Thoracic aorta (tissue), 2 donors: ENCODE results near the gene UVSSA. TPM values are rescaled to one million over a fixed set of nuclear protein-coding genes. Genes with fewer than 3 reads are reported as not detected.

Experiments used
- ATAC-seq: fragments of 150-250 bp; one replicate; pipeline ENCODE4 v1.8.0; 2017; ENCODE audit warnings: low read depth; ENCODE audit not compliant: insufficient number of reproducible peaks, low FRiP score
- DNase-seq: peaks from one replicate; pipeline ENCODE4 v3.0.0-alpha.2; 2020; ENCODE audit warnings: low spot score
- H3K27ac ChIP-seq, 2 donors: fragments of 200-600 bp; sonication (generic); 1 replicate in 1 of 2; 2 replicates in 1 of 2; pipeline ENCODE4 v1.5.1; 2016; ENCODE audit warnings: mild to moderate bottlenecking in 2 of 2, moderate library complexity in 2 of 2
- H3K27me3 ChIP-seq: fragments of 200-600 bp; sonication (generic); replicated peaks from 2 replicates; pipeline ENCODE4 v1.6.0; 2016; ENCODE audit warnings: mild to moderate bottlenecking; ENCODE audit not compliant: insufficient read depth
- H3K36me3 ChIP-seq: fragments of 200-600 bp; sonication (generic); one replicate; pipeline ENCODE4 v1.5.1; 2016
- H3K4me1 ChIP-seq, 2 donors: fragments of 200-600 bp; sonication (generic); 1 replicate in 1 of 2; 2 replicates in 1 of 2; pipeline versions ENCODE4 v1.5.1 to v1.6.0; 2016; ENCODE audit warnings: low read depth in 2 of 2, mild to moderate bottlenecking in 1 of 2; ENCODE audit not compliant: control insufficient read depth in 1 of 2
- H3K4me3 ChIP-seq: fragments of 200-600 bp; sonication (generic); 2 replicates; pipeline ENCODE4 v1.5.1; 2016; ENCODE audit warnings: mild to moderate bottlenecking
- H3K9me3 ChIP-seq: fragments of 200-600 bp; sonication (generic); 2 replicates; pipeline ENCODE4 v1.5.1; 2016
- total RNA-seq, 2 donors: library from RNA; depleted of rRNA; stranded (reverse); fragments of >200 nt; gene quantifications; one replicate each; pipeline versions ENCODE4 v1.1.0 to v1.2.3, GENCODE V29; 2016
- TF ChIP-seq, protein P1 (sequence below): fragments of 200-600 bp; sonication (generic); IDR thresholded peaks from one replicate; pipeline ENCODE4 v1.5.1; 2019; ENCODE audit warnings: antibody characterized with exemption

Gene UVSSA
- total RNA-seq, 2 donors from 2014 or later = 23.3 to 29.0 TPM

DNA sequence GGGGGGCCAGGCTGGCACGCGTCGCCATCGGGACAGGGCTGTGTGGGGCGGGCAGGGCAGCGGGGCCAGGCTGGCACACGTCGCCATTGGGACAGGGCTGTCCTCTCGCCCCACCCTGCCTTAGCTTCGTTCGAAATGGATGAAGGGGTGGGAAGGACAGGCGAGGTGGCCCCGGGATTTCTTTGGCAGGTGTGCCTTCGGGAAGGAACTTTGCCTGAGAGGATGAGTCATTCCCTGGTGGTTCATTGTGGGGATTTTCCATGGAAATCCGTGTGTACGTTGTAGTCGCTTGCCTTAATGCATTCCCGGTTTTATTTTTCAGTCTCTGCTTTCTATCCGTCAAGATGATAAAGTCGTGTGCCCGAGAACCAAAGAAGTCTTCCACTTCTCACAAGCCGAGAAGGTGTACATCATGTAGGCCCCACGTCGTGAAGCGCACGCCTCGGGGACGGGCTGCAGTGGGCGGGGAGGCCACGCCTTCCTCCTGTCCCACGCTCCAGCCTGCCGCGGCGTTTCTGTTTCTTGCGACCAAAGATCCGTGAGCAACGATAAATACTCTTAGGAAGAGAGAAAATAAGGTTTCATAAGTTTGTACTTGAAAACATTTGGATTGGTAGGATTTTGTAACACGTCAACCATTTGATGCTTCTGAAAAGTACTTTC is 8.1 kb upstream of the UVSSA start:
- H3K27me3 ChIP-seq = no peaks in the 10 kb centered on the region
- no peak for DNase-seq
- TF ChIP-seq, protein P1, sequence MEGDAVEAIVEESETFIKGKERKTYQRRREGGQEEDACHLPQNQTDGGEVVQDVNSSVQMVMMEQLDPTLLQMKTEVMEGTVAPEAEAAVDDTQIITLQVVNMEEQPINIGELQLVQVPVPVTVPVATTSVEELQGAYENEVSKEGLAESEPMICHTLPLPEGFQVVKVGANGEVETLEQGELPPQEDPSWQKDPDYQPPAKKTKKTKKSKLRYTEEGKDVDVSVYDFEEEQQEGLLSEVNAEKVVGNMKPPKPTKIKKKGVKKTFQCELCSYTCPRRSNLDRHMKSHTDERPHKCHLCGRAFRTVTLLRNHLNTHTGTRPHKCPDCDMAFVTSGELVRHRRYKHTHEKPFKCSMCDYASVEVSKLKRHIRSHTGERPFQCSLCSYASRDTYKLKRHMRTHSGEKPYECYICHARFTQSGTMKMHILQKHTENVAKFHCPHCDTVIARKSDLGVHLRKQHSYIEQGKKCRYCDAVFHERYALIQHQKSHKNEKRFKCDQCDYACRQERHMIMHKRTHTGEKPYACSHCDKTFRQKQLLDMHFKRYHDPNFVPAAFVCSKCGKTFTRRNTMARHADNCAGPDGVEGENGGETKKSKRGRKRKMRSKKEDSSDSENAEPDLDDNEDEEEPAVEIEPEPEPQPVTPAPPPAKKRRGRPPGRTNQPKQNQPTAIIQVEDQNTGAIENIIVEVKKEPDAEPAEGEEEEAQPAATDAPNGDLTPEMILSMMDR = no peak
- H3K4me3 ChIP-seq = no peak overlapping the region
- no peak for ATAC-seq
- H3K36me3 ChIP-seq = peaks cover 33% of the 10 kb centered on the region
- H3K27ac ChIP-seq = no peak overlapping the region
- H3K9me3 ChIP-seq = no peaks in the 10 kb centered on the region
- H3K4me1 ChIP-seq = no peaks in the 10 kb centered on the region

DNA sequence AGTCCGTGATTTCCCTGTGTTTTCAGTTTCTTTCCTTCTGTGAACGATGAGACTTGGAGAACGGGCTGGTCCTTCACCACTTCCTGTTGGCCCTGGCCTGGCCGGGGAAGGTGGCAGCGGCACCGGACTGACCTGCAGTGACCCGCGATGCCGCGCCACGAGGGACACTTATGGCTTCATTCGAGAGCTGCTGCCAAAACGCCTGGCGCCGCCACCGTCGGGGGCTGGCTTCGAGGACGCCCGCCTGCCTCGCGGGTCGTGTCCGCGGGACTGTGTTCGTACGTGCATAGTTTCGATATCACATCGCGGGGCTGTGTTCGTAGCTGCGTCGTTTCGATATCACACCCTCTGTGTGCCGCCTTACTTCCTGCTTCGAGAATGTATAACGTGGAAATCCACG is 7.5 kb upstream of the UVSSA start:
- no peak for ATAC-seq
- Histone ChIP-seq H3K27me3 (no peaks in the 10 kb centered on the region), H3K36me3 (peaks cover 33% of the 10 kb centered on the region), H3K4me1 (no peaks in the 10 kb centered on the region), H3K27ac (no peak overlapping the region), H3K4me3 (no peak overlapping the region), H3K9me3 (no peaks in the 10 kb centered on the region)
- TF ChIP-seq, protein P1 = no peak
- no peak for DNase-seq

GRCh38 chr4:1340181-1340747 is 6.7 kb upstream of the UVSSA start:
- peaks cover 33% of the 10 kb centered on the region for H3K36me3 ChIP-seq
- DNase-seq = no peak
- no peak for ATAC-seq
- no peaks in the 10 kb centered on the region for H3K9me3 ChIP-seq
- TF ChIP-seq, protein P1 = no peak
- H3K27me3 ChIP-seq = no peaks in the 10 kb centered on the region
- no peak overlapping the region for H3K4me3 ChIP-seq
- H3K4me1 ChIP-seq = peaks cover 0 to 2% of the 10 kb centered on the region in 2 donors
- H3K27ac ChIP-seq = no peak overlapping the region

- ATAC-seq (no peak), DNase-seq (no peak)
- TF ChIP-seq, protein P1 = no peak
- peaks cover 4 to 8% of the 10 kb centered on the region in 2 donors for H3K4me1 ChIP-seq
- no peaks in the 10 kb centered on the region for H3K27me3 ChIP-seq
- H3K9me3 ChIP-seq = no peaks in the 10 kb centered on the region
- no peak overlapping the region for H3K4me3 ChIP-seq
- H3K27ac ChIP-seq = no peak overlapping the region
- H3K36me3 ChIP-seq = peaks cover 33% of the 10 kb centered on the region
Observed at GRCh38 chr4:1340861-1341260, 6.1 kb upstream of the UVSSA start.

- DNase-seq = no peak
- no peak overlapping the region for H3K27ac ChIP-seq
- H3K4me3 ChIP-seq = no peak overlapping the region
- TF ChIP-seq, protein P1 = no peak
- ATAC-seq = no peak
- H3K27me3 ChIP-seq = no peaks in the 10 kb centered on the region
- H3K4me1 ChIP-seq = peaks cover 4 to 8% of the 10 kb centered on the region in 2 donors
- H3K9me3 ChIP-seq = no peaks in the 10 kb centered on the region
- H3K36me3 ChIP-seq = peaks cover 28% of the 10 kb centered on the region
Observed at GRCh38 chr4:1342003-1342402, 5.0 kb upstream of the UVSSA start.
